ENCODE data around the gene ARHGAP22. TPM values are rescaled to one million over a fixed set of nuclear protein-coding genes. Genes with fewer than 3 reads are reported as not detected.

The ARHGAP22 gene
- total RNA-seq, 2 experiments from 2014 or later = not detected

DNA sequence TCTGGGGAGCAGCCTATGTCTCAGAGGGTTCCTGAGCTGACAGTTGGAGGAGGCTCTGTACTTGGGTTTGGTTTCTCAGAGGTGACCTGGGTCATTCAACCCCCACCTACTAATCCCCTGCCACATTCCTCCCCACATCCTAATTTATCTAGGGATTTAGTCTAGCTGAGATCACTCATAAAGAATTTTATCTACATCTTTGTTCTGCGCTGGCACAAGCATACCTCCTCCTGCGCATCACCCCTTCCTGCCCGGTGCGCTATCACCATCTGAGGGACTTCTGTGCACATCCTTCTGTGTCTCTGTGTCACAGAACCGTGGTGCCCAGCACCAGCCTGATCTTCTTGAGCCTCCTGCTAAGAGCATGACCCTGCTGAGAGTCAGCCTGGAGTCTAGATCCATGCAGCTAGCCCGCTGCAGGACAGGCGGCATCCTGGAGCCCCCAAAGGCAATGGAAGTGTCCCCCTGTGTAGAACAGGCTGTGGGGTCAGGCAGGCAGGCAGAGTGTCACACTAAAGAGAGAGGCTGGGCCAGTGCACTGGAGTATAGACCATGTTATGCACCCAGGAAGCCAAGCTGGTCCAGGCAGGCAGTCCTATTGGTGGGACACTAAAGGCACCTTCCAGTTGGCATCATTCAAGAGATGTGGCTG is 63.6 kb downstream of the ARHGAP22 start:
- H3K9me3 Mint-ChIP-seq = no peaks in the 10 kb centered on the region

DNA sequence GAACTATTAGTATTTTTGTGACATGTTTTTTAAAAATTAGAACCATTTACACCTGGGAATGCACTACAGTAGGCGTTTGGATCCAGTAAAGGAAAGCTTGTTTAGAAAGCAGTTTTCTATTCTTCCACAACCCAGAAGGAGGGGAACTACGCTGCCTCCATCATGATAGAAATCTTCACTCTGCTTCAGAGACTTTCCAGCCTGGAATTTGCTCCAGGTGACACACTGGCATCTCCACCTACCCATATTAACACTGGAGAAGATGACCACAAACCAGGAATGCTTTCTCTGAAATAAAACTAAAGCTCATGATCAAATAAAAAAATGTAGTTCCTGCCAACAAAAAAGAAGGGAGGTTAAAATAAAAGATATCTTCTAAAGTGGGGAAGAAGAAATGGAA is 66.3 kb downstream of the ARHGAP22 start:
- ChIA-PET CTCF (interaction anchor here (1.0 kb wide), 1 partner anchor 249 kb away, joined by 3 read pairs; no protein-coding TSS in a partner anchor), POLR2A (no interaction called here)
- Mint-ChIP-seq H3K9me3 (no peaks in the 10 kb centered on the region), H3K36me3 (no peaks in the 10 kb centered on the region), H3K4me3 (no peak overlapping the region), H3K27ac (no peak overlapping the region), H3K4me1 (ENCODE audit: low read depth) (no peaks in the 10 kb centered on the region), H3K27me3 (no peaks in the 10 kb centered on the region)
- no peak for DNase-seq
- intact Hi-C loops (cut with micrococcal nuclease) = no loop called here

More for the DNA sequence above, 63.6 kb downstream of the ARHGAP22 start:
- H3K27ac Mint-ChIP-seq = no peak overlapping the region
- no peak for DNase-seq
- no peak overlapping the region for H3K4me3 Mint-ChIP-seq
- CTCF ChIA-PET = interaction anchor here (1.6 kb wide), 1 partner anchor 115 kb away, joined by 5 read pairs; no protein-coding TSS in a partner anchor
- intact Hi-C loops (cut with micrococcal nuclease) = no loop called here
- H3K27me3 Mint-ChIP-seq = no peaks in the 10 kb centered on the region
- POLR2A ChIA-PET = no interaction called here
- no peaks in the 10 kb centered on the region for H3K4me1 Mint-ChIP-seq (ENCODE audit: low read depth)
- H3K36me3 Mint-ChIP-seq = no peaks in the 10 kb centered on the region

DNA sequence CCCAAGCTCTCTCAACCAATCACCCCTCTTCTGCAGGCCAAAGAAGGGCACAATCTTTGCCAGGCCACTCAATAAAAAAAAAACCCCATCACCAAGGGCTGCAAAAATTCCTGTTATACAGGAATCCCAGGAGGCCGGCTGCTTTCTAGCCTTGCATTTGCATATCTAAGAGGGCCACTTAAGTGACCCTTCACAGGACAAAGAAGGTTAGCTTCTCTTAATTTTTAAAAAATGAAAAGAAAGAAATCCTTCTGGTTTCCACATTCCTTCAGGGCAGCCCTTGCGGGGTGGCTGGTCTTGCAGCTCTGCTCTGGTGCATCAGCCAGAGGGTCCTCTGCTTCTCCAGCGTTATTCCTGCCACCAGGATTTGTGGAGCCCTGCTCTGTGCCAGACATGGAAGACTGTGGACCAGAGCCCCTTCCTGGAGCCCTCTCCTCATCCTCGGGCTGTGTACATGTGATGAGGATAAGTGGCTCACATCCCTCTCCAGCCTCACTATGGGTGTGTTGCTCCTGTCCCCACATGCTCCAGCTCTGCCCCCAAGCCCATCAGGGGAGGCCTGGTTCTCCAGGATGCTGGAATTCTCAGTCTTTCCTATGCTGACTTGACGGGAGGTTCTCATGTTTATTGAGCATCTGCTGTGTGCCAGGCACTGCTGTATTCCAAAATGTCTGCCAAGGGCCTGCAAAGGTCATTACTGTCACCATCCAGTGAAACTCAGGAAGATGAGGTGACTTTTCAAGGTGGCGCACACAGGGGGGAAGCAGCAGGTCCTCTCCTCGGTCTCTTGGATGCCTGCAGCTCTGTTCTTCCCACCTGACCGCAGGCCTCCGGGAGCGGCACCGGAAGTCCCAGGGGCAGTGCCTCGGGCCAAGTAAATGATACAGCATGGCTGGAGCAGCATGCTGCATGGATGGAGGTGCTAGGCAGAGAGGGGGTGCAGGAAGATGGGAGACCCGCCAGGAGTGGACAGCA is 67.7 kb downstream of the ARHGAP22 start:
- no peak overlapping the region for H3K27ac Mint-ChIP-seq
- no peak for DNase-seq
- H3K36me3 Mint-ChIP-seq = no peaks in the 10 kb centered on the region
- POLR2A ChIA-PET = no interaction called here
- H3K4me1 Mint-ChIP-seq (ENCODE audit: low read depth) = no peaks in the 10 kb centered on the region
- intact Hi-C loops (cut with micrococcal nuclease) = no loop called here
- CTCF ChIA-PET = interaction anchor here (1.0 kb wide), 1 partner anchor 247 kb away, joined by 3 read pairs; no protein-coding TSS in a partner anchor
- no peak overlapping the region for H3K4me3 Mint-ChIP-seq
- H3K27me3 Mint-ChIP-seq = no peaks in the 10 kb centered on the region
- H3K9me3 Mint-ChIP-seq = no peaks in the 10 kb centered on the region

DNA sequence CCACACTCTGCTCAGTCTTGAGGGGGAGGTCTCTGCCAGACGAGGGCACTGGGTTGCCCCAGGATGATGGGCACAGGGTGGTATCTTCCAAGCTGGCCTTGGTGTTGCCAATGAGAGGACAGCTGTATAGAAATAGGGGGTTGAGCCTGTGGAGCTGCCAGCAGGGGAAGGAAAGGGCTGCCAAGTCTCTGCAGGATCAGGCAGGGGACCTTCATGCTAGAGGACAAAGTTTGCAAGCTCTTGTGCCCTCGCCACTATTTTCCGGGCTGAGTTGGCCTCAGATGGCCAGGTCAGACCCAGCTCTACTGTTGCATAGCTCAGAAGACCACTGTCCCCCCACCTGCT is 68.7 kb downstream of the ARHGAP22 start:
- Mint-ChIP-seq H3K27me3 (no peaks in the 10 kb centered on the region), H3K4me1 (ENCODE audit: low read depth) (no peaks in the 10 kb centered on the region), H3K4me3 (no peak overlapping the region), H3K36me3 (no peaks in the 10 kb centered on the region), H3K9me3 (no peaks in the 10 kb centered on the region), H3K27ac (no peak overlapping the region)
- intact Hi-C loops (cut with micrococcal nuclease) = no loop called here
- ChIA-PET CTCF (no interaction called here), POLR2A (no interaction called here)
- DNase-seq = no peak

DNA sequence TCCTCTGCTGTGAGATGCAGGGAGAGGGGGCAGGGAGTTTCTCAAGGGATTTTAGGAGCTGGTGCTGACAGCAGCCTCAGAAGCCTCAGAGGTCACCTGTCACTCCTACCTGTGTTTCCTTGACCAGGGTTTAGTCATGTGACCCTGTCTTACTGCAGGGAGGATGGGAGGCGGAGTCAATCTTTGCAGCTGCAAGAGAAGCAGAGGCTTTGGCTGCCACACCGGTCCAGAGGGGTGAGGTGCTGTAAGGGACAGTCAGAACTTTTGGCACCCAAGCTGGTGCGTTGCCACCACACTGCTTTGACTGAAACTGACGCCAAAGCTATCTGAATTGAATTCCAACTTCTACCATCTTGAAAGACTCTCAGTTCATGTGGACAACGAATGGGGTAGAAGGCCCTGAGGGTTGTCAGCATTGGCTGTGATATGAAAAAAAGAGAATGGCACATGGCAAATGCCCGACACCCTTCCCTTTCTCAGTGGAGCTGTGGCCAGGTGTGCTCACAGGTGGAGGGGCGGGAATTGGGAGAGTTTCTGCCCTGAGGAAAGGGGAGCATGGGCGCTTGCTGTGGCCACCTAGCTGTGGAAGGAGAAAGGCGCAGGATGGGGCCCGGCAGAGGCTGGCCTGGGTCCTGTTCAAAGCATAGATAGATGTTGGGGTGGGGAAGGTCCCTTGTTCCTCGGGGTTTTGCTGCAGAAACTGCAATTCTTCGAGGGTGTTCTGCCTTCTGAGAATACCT is 69.3 kb downstream of the ARHGAP22 start:
- no peaks in the 10 kb centered on the region for H3K9me3 Mint-ChIP-seq
- no peak overlapping the region for H3K27ac Mint-ChIP-seq
- H3K27me3 Mint-ChIP-seq = no peaks in the 10 kb centered on the region
- no peaks in the 10 kb centered on the region for H3K4me1 Mint-ChIP-seq (ENCODE audit: low read depth)
- intact Hi-C loops (cut with micrococcal nuclease) = no loop called here
- H3K4me3 Mint-ChIP-seq = no peak overlapping the region
- DNase-seq = no peak
- H3K36me3 Mint-ChIP-seq = no peaks in the 10 kb centered on the region
- POLR2A ChIA-PET = no interaction called here
- CTCF ChIA-PET = no interaction called here

DNA sequence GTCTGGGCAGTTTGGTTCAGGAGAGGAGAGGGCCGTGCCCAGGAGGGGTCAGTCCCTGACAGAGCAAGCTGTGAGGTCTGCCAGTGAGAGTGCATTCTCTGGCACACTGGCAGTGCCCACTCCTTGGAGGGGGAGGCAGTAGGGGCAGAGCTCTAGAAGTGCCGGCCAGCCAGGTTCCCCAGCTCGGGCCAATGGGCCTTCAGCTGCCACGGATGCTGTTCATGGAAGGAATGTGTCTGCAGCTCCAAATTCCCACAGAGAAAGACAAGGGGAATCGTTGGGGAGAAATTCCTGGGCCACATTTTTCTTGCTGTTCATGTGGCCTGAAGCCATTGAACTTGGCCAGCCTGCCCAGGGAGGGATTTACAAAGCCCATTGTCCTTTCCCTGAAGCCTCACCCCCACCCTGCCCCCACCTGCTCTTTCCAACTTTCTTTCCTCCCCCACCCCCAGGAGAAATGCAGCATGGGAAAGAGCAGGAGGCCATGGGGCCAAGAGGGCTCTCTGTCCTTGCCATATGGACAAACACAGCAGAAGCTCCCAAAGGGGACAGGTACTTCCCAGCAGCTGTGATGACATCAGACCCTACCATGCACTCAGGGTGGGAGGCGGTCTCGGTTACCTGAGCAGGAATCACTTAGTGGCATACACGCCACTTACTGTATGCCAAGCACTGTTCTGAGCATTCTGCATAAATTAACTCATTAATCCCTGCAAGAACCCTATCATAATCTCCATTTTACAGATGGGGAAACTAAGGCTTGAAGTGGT is 70.7 kb downstream of the ARHGAP22 start:
- Mint-ChIP-seq H3K27me3 (no peaks in the 10 kb centered on the region), H3K9me3 (no peaks in the 10 kb centered on the region), H3K4me3 (no peak overlapping the region), H3K36me3 (no peaks in the 10 kb centered on the region), H3K27ac (no peak overlapping the region), H3K4me1 (ENCODE audit: low read depth) (no peaks in the 10 kb centered on the region)
- DNase-seq = no peak
- intact Hi-C loops (cut with micrococcal nuclease) = no loop called here
- ChIA-PET CTCF (no interaction called here), POLR2A (no interaction called here)

DNA sequence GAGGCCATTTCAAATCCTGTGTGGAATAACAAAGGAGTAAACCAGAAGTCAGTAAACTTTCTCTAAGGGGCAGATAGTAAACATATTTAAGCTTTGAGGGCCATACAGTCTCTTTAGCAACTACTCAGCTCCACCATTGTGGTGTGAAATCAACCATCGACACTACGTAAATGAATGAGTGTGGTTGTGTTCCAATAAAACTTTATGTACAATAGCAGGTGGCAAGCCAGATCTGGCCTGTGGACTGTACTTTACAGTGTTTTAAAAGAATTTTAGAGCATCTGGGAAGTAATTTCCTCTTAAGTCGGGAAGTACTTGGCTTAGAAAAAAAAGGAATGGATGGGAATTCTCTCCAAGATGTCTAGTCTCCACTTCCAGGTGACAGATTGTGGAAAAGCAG is 71.3 kb downstream of the ARHGAP22 start:
- H3K9me3 Mint-ChIP-seq = peaks cover 3% of the 10 kb centered on the region
- no peak overlapping the region for H3K27ac Mint-ChIP-seq
- CTCF ChIA-PET = no interaction called here
- no peak for DNase-seq
- intact Hi-C loops (cut with micrococcal nuclease) = no loop called here
- POLR2A ChIA-PET = no interaction called here
- H3K27me3 Mint-ChIP-seq = peaks cover 4% of the 10 kb centered on the region
- H3K4me1 Mint-ChIP-seq (ENCODE audit: low read depth) = no peaks in the 10 kb centered on the region
- no peak overlapping the region for H3K4me3 Mint-ChIP-seq
- H3K36me3 Mint-ChIP-seq = no peaks in the 10 kb centered on the region

DNA sequence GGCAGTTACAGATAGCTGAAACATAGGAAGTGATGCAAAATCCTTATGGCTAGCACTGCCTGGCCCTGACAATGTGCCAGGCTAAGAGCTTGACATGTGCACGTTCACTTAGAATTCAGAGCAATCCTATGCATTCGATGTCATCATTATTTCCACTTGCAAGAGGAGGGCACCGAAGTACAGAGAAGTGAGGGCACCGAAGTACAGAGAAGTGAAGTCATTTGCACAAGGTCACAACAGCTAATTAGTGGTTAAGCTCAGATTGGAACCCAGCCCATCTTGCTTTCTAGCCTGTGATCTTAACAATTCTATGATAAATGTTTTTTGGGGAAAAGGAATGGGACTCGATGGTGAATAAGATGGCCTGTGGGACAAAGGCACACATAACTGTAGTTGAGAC is 73.4 kb downstream of the ARHGAP22 start:
- peaks cover 4% of the 10 kb centered on the region for H3K27me3 Mint-ChIP-seq
- DNase-seq = no peak
- no peak overlapping the region for H3K4me3 Mint-ChIP-seq
- H3K27ac Mint-ChIP-seq = no peak overlapping the region
- H3K9me3 Mint-ChIP-seq = peaks cover 3% of the 10 kb centered on the region
- POLR2A ChIA-PET = no interaction called here
- H3K36me3 Mint-ChIP-seq = no peaks in the 10 kb centered on the region
- no peaks in the 10 kb centered on the region for H3K4me1 Mint-ChIP-seq (ENCODE audit: low read depth)
- intact Hi-C loops (cut with micrococcal nuclease) = no loop called here
- CTCF ChIA-PET = no interaction called here

DNA sequence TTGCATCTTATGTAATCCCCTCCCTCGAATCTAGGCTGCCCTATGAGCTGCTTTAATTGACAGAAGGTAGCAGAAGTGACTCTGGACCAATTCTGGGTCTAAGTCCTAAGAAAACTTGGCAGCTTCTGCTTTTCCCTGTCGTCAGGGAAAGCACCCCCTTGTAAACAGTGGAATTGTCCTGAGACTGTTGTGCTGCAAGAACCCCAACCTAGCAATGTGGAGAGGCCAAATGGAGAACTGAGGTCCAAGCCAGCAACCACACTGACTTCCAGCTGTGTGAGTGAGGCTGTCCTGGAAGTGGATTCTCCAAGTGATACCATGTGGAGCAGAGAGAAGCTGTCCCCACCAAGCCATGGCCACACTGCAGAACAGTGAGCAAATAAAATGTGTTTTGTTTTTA is 75.5 kb downstream of the ARHGAP22 start:
- POLR2A ChIA-PET = no interaction called here
- CTCF ChIA-PET = no interaction called here

DNA sequence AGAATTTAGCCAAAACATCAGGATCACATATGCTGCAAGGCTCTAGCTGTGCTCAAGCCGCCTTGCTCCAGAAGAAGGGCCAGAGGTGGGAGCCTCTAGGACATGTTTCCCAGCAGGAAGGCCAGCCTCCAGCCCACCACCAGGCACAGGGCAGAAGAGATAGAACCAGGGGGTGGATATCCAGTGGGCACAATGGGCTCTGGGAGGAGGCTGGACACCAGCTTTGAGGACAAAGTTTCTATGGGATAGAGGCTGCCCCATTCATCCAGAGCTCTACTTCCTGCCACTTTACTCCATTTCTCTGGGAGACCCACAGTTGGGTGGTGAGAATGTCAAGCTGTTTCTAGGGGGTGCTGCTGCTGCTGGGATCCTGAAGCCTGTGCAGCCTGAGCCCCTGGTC is 77.1 kb downstream of the ARHGAP22 start:
- CTCF ChIA-PET = no interaction called here
- no peak overlapping the region for H3K4me3 Mint-ChIP-seq
- intact Hi-C loops (cut with micrococcal nuclease) = no loop called here
- peaks cover 3% of the 10 kb centered on the region for H3K9me3 Mint-ChIP-seq
- H3K27me3 Mint-ChIP-seq = peaks cover 18% of the 10 kb centered on the region
- DNase-seq = no peak
- POLR2A ChIA-PET = no interaction called here
- H3K36me3 Mint-ChIP-seq = no peaks in the 10 kb centered on the region
- peaks cover 2% of the 10 kb centered on the region for H3K4me1 Mint-ChIP-seq (ENCODE audit: low read depth)
- no peak overlapping the region for H3K27ac Mint-ChIP-seq

More for the DNA sequence above, 75.5 kb downstream of the ARHGAP22 start:
- Mint-ChIP-seq H3K27me3 (peaks cover 14% of the 10 kb centered on the region), H3K27ac (no peak overlapping the region), H3K4me3 (no peak overlapping the region), H3K36me3 (no peaks in the 10 kb centered on the region), H3K4me1 (ENCODE audit: low read depth) (no peaks in the 10 kb centered on the region), H3K9me3 (peaks cover 3% of the 10 kb centered on the region)
- intact Hi-C loops (cut with micrococcal nuclease) = no loop called here
- DNase-seq = no peak

DNA sequence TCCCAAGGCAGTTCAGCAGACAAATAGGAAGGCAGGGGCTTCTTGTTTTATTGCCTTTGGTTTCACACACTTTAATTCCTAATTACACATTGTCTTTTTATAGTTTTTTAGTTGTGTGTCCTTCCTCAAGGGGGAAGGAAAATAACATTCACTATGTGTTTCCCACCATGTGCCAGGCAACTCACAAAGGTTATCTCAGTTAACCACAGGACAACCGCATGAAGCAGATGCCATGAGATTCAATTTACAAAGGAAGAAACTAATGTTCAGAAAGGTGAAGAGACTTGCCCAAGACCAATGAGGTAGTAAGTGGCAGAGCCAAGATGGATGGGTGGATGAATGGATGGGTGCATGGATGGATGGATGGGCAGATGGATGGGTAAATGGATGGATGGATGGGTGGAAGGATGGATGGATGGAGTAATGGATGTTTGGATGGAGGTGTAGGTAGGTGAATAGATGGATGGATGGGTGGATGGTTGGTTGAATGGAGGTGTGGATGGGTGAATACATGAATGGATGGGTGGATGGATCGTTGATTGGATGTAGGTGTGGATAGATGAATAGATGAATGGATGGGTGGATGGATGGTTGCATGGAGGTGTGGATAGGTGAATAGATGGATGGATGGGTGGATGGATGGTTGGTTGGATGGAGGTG is 77.9 kb downstream of the ARHGAP22 start:
- H3K36me3 Mint-ChIP-seq = no peaks in the 10 kb centered on the region
- peaks cover 22% of the 10 kb centered on the region for H3K27me3 Mint-ChIP-seq
- POLR2A ChIA-PET = no interaction called here
- peaks cover 2% of the 10 kb centered on the region for H3K4me1 Mint-ChIP-seq (ENCODE audit: low read depth)
- H3K9me3 Mint-ChIP-seq = peaks cover 3% of the 10 kb centered on the region
- no peak for DNase-seq
- H3K4me3 Mint-ChIP-seq = no peak overlapping the region
- no peak overlapping the region for H3K27ac Mint-ChIP-seq
- CTCF ChIA-PET = no interaction called here
- intact Hi-C loops (cut with micrococcal nuclease) = no loop called here
